IPS DF 4.7 (cell line): ENCODE measurements around the gene UBR7.
"Not testable (repeated sequence)": the region's sequence is repeated elsewhere in the genome, so short reads cannot be mapped to it uniquely, and the experiment has no call there.

Source experiments
- DNase-seq: peaks from one replicate; pipeline ENCODE4 v3.0.0-alpha.2; 2013; ENCODE audit warnings: low spot score; ENCODE audit errors: extremely low read depth

Gene UBR7

GRCh38 chr14:93206793-93207467, at the start of gene UBR7, which contains the start of gene GON7:
Gene UBR7, plus strand, starts transcription at chr14:93207256. Its CDS starts 36 bp downstream, at chr14:93207292.
Gene GON7, minus strand, starts transcription at chr14:93207065. Its CDS starts 28 bp downstream, at chr14:93207037.
- DNase-seq: peak; percentile 93

- not testable (repeated sequence) for DNase-seq
Measured at GRCh38 chr14:93158349-93158748, 48.7 kb upstream of the UBR7 start.

- not testable (repeated sequence) for DNase-seq
Measured at GRCh38 chr14:93159625-93160352, 47.3 kb upstream of the UBR7 start.

- DNase-seq: no peak
Measured at GRCh38 chr14:93160353-93160801, 46.7 kb upstream of the UBR7 start.

GRCh38 chr14:93161411-93161940, 45.6 kb upstream of the UBR7 start:
- no peak for DNase-seq

GRCh38 chr14:93163564-93163963, 43.5 kb upstream of the UBR7 start:
- DNase-seq: no peak

GRCh38 chr14:93165271-93166265, 41.5 kb upstream of the UBR7 start:
- DNase-seq: not testable (repeated sequence)

- not testable (repeated sequence) for DNase-seq
Measured at GRCh38 chr14:93168610-93169009, 38.4 kb upstream of the UBR7 start.

- not testable (repeated sequence) for DNase-seq
Measured at GRCh38 chr14:93169619-93170018, 37.4 kb upstream of the UBR7 start.

- DNase-seq: not testable (repeated sequence)
Measured at GRCh38 chr14:93170141-93170540, 36.9 kb upstream of the UBR7 start.

GRCh38 chr14:93171376-93171775, 35.7 kb upstream of the UBR7 start:
- no peak for DNase-seq

- DNase-seq: no peak
Measured at GRCh38 chr14:93173943-93174395, 33.1 kb upstream of the UBR7 start.

GRCh38 chr14:93174731-93175130, 32.3 kb upstream of the UBR7 start:
- not testable (repeated sequence) for DNase-seq

- no peak for DNase-seq
Measured at GRCh38 chr14:93175492-93175891, 31.6 kb upstream of the UBR7 start.

- DNase-seq: no peak
Measured at GRCh38 chr14:93183596-93184317, 23.3 kb upstream of the UBR7 start.

GRCh38 chr14:93184391-93185348, 22.4 kb upstream of the UBR7 start, which contains the start of the genes LYSET and MOAP1:
Gene LYSET, plus strand, starts transcription at chr14:93185317. Its CDS starts 89 bp downstream, at chr14:93185406.
Gene MOAP1, minus strand, starts transcription at chr14:93184897. Its CDS starts 655 bp downstream, at chr14:93184242.
- DNase-seq: no peak

- no peak for DNase-seq
Measured at GRCh38 chr14:93185349-93185720, 21.7 kb upstream of the UBR7 start.

GRCh38 chr14:93186466-93186865, 20.6 kb upstream of the UBR7 start:
- DNase-seq: no peak

- no peak for DNase-seq
Measured at GRCh38 chr14:93186956-93187355, 20.1 kb upstream of the UBR7 start.
